HG03558 (cell line): ENCODE results near the gene OASL.
"Not testable (repeated sequence)": the region's sequence is repeated elsewhere in the genome, so short reads cannot be mapped to it uniquely, and the experiment has no call there.

Experiments used
- ATAC-seq: cut with Tn5 transposase; IDR thresholded peaks from one replicate; pipeline ENCODE4 v1.9.1; 2021; ENCODE audit warnings: moderate number of reproducible peaks; ENCODE audit not compliant: unreplicated experiment; ENCODE audit errors: extremely low read depth

OASL gene

GRCh38 chr12:121060149-121061001 lies 21.3 kb upstream of the OASL start:
- peak; percentile 53 for ATAC-seq

- ATAC-seq = no peak
Measured at GRCh38 chr12:121059031-121059898, 20.2 kb upstream of the OASL start.

DNA sequence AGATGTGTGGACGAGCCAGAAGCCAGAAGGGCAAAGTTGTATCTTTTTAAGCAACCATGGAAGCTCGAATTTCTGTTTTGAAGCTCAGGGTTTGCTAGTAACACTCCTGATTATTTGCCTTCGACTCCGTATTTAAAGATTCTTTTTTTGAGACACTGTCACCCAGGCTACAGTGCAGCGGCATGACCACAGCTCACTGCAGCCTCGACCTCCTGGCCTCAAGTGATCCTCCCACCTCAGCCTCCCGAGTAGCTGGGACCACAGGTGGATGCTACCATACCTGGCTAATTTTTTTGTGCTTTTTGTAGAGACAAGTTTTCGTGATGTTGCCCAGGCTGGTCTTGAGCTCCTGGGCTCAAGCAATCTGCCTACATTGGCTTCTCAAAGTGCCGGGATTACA lies 18.7 kb upstream of the OASL start:
- ATAC-seq = no peak

GRCh38 chr12:121053706-121054105 lies 14.7 kb upstream of the OASL start:
- no peak for ATAC-seq

- no peak for ATAC-seq
Measured at GRCh38 chr12:121050725-121051124, 11.7 kb upstream of the OASL start.

DNA sequence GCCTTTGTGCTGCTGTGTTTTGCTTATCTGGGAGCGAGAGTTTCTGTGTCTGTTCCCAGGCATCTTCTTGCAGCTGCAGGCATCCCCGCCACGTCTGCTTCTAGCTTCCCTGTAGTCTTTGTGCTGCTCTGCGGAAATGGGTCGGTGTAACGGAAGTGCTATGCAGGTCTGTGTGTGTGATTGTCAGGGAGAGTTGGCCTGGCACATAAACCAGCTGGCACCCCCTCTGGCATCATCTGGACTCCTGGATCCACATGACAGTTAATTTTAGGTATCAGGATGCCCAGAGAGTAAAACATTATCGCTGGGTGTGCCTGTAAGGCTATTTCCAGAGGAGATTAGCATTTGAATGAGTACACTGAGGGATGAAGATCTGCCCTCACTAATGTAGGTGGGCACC lies 9.4 kb upstream of the OASL start:
- ATAC-seq = no peak

DNA sequence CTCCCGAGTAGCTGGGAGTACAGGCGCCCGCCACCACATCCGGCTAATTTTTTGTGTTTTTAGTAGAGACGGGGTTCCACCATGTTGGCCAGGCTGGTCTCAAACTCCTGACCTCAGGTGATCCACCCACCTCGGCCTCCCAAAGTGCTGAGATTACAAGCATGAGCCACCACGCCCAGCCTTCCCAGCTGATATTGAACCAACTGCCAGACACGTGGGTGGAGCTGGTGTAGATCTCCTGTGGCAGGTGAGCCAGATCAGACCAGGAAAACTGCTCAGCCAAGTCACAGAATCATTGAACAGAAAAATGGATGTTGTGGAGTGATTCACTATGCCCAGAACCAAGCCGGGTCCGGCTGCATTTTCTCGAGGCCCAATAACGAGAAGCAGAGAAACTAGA lies 8.4 kb upstream of the OASL start:
- ATAC-seq = not testable (repeated sequence)

DNA sequence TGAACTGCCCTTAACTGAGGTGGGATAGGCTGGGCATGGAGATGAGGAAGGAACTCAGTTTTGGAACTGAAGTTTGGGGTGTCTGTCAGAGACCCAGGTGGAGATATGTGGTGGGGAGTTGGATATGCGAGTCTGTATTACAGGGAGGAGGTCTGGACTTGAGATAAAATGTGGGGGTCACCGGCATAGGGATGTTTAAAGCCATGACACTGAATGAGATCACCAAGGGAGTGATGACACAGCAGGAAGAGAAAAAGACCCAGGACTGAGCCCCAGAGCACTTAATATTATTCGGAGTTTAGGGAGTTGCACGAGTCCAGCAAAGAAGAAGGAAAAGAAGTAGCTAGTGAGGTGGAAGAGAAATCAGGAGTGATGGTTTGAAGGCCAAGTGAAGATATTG lies 4.0 kb upstream of the OASL start:
- no peak for ATAC-seq

DNA sequence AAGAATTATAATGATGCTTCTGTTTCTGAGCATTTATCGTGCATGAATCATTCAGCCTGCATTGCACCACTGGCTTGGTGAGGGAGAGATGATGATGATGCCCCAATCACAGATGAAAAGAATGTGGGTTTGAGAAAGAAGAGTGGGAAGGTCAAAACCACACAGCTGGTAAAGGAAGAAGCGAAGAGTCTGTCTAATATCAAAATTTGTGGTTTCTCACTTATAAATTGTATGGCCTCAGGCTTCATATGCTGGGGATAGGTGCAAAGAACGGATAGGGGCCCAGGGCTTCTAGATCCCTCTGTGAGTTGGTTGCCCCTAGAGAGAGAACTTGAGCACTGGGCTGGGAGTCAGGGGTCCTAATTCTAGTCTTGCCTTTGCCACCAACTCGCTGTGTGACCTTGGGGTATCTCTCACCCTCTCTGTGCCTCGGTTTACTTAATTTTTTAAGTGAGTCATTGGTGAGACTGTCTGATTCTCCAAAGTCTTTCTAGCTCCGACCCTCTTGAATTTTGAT lies 2.2 kb downstream of the OASL start:
- no peak for ATAC-seq

- ATAC-seq = no peak
Measured at GRCh38 chr12:121034616-121035305, 4.3 kb downstream of the OASL start.

- ATAC-seq = no peak
Measured at GRCh38 chr12:121033625-121034349, 5.3 kb downstream of the OASL start.

GRCh38 chr12:121030576-121031212 lies 8.4 kb downstream of the OASL start:
- ATAC-seq = no peak

GRCh38 chr12:121026274-121027045 lies 12.6 kb downstream of the OASL start:
- no peak for ATAC-seq

- ATAC-seq = no peak
Measured at GRCh38 chr12:121025442-121026226, 13.4 kb downstream of the OASL start.

DNA sequence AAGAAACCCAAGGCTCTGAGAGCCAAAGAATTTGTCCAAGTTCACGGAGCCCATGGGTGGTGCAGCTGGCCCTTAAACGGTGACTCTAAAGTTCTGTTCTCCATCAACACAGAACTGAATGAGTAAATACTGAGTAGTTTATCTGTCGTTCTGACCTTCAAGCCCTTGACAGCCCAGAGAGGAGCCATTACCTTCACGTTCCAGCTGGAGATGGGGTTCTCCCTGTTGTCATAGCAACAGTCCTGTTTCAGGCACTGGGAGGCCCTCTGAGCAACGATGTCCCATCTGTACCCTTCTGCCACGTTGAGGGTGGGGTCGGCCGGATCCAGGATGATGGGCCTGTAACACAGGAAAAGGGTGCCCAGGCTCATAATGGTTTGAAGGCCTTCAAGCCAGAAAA lies 15.2 kb downstream of the OASL start:
- ATAC-seq = no peak

- ATAC-seq = no peak
Measured at GRCh38 chr12:121022713-121023112, 16.3 kb downstream of the OASL start.

DNA sequence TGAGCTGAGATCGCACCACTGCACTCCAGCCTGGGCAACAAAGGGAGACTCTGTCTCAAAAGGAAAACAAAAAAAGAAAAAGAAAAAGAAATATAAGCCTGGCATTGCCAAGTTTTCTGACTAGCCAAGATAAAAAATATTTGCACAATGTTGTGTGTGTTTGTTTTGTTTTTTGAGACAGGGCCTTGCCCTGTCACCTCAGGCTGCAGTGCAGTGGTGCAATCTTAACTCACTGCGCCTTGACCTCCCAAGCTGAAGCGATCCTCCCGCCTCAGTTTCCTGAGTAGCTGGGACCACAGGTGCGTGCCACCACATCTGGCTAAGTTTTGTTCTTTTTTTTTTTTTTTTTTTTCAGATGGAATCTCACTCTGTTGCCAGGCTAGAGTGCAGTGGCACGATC lies 17.3 kb downstream of the OASL start:
- ATAC-seq = no peak
